Parathyroid adenoma (tissue), 2 donors: ENCODE results near the gene STK11IP.

Experiments used
- H2AFZ ChIP-seq: fragments of 300-600 bp; sonication (generic); one replicate; pipeline ENCODE4 v1.7.0; 2017; ENCODE audit warnings: antibody characterized with exemption, mild to moderate bottlenecking
- H3K27ac ChIP-seq: fragments of 300-600 bp; sonication (generic); one replicate; pipeline ENCODE4 v1.7.0; 2017
- H3K27me3 ChIP-seq: fragments of 300-600 bp; sonication (generic); one replicate; pipeline ENCODE4 v1.7.0; 2017; ENCODE audit warnings: low read length; ENCODE audit not compliant: control insufficient read depth, insufficient read depth
- H3K36me3 ChIP-seq: fragments of 300-600 bp; sonication (generic); one replicate; pipeline ENCODE4 v1.7.0; 2017; ENCODE audit warnings: low read length; ENCODE audit not compliant: control insufficient read depth, insufficient read depth
- H3K4me1 ChIP-seq: fragments of 300-600 bp; sonication (generic); one replicate; pipeline ENCODE4 v1.7.0; 2017; ENCODE audit warnings: control low read depth
- H3K4me2 ChIP-seq: fragments of 300-600 bp; sonication (generic); one replicate; pipeline ENCODE4 v1.7.0; 2017; ENCODE audit warnings: low read length
- H3K4me3 ChIP-seq: fragments of 300-600 bp; sonication (generic); one replicate; pipeline ENCODE4 v1.7.0; 2017; ENCODE audit warnings: low read depth, low read length
- H3K79me2 ChIP-seq: fragments of 300-600 bp; sonication (generic); one replicate; pipeline ENCODE4 v1.7.0; 2017; ENCODE audit warnings: control low read depth
- H3K9ac ChIP-seq: fragments of 300-600 bp; sonication (generic); one replicate; pipeline ENCODE4 v1.7.0; 2017; ENCODE audit warnings: mild to moderate bottlenecking
- H3K9me3 ChIP-seq: fragments of 300-600 bp; sonication (generic); one replicate; pipeline ENCODE4 v1.7.0; 2017; ENCODE audit warnings: low read length; ENCODE audit not compliant: control insufficient read depth
- CTCF ChIP-seq: fragments of 300-600 bp; sonication (generic); IDR thresholded peaks from one replicate; pipeline ENCODE4 v1.7.0; 2017; ENCODE audit warnings: antibody characterized with exemption, mild to moderate bottlenecking
- donor health status: primary hyperparathyroidism.

Gene STK11IP

GRCh38 chr2:219560037-219560892, 37.4 kb upstream of the STK11IP start:
- Histone ChIP-seq H2AFZ (no peak overlapping the region), H3K9me3 (no peaks in the 10 kb centered on the region), H3K27ac (no peak overlapping the region), H3K4me2 (no peak overlapping the region), H3K27me3 (no peaks in the 10 kb centered on the region), H3K9ac (no peak overlapping the region), H3K36me3 (no peaks in the 10 kb centered on the region), H3K4me3 (no peak overlapping the region), H3K79me2 (no peaks in the 10 kb centered on the region), H3K4me1 (no peaks in the 10 kb centered on the region)
- peak; percentile 50 for TF ChIP-seq CTCF

- Histone ChIP-seq H3K9ac (no peak overlapping the region), H3K27ac (no peak overlapping the region), H3K36me3 (no peaks in the 10 kb centered on the region), H3K27me3 (no peaks in the 10 kb centered on the region), H3K4me3 (no peak overlapping the region), H2AFZ (no peak overlapping the region), H3K4me2 (no peak overlapping the region), H3K79me2 (no peaks in the 10 kb centered on the region), H3K9me3 (no peaks in the 10 kb centered on the region), H3K4me1 (no peaks in the 10 kb centered on the region)
- no peak for TF ChIP-seq CTCF
Measured at GRCh38 chr2:219560893-219561178, 36.8 kb upstream of the STK11IP start.

GRCh38 chr2:219561179-219562048, 36.2 kb upstream of the STK11IP start:
- TF ChIP-seq CTCF, result no peak
- H3K27ac ChIP-seq, result no peak overlapping the region
- no peaks in the 10 kb centered on the region for H3K9me3 ChIP-seq
- H3K27me3 ChIP-seq, result no peaks in the 10 kb centered on the region
- H3K4me2 ChIP-seq, result no peak overlapping the region
- no peaks in the 10 kb centered on the region for H3K79me2 ChIP-seq
- no peaks in the 10 kb centered on the region for H3K36me3 ChIP-seq
- H2AFZ ChIP-seq, result no peak overlapping the region
- no peak overlapping the region for H3K4me3 ChIP-seq
- H3K9ac ChIP-seq, result no peak overlapping the region
- no peaks in the 10 kb centered on the region for H3K4me1 ChIP-seq

- Histone ChIP-seq H3K4me2 (no peak overlapping the region), H2AFZ (no peak overlapping the region), H3K9me3 (no peaks in the 10 kb centered on the region), H3K27ac (no peak overlapping the region), H3K4me1 (no peaks in the 10 kb centered on the region), H3K9ac (no peak overlapping the region), H3K36me3 (no peaks in the 10 kb centered on the region), H3K4me3 (no peak overlapping the region), H3K27me3 (no peaks in the 10 kb centered on the region), H3K79me2 (no peaks in the 10 kb centered on the region)
- no peak for TF ChIP-seq CTCF
Measured at GRCh38 chr2:219562049-219563020, 35.3 kb upstream of the STK11IP start.
